HepG2 (cell line): ENCODE data around the gene C16orf95. TPM values are rescaled to one million over a fixed set of nuclear protein-coding genes. Genes with fewer than 3 reads are reported as not detected.

Source experiments
- ELF3 ChIP-seq: IDR thresholded peaks from 2 replicates; pipeline ENCODE4 v1.6.1; 2016; ENCODE audit warnings: missing genetic modification reagents, missing compliant biosample characterization
- EZH2 ChIP-seq: conservative IDR thresholded peaks from 2 replicates; pipeline ENCODE4 v1.6.1; 2012; ENCODE audit warnings: mild to moderate bottlenecking, low read depth, low read length, moderate library complexity
- FOXA3 ChIP-seq: IDR thresholded peaks from 2 replicates; pipeline ENCODE4 v1.6.1; 2016; ENCODE audit warnings: missing genetic modification reagents, missing compliant biosample characterization
- GABPA ChIP-seq, 2 experiments: IDR thresholded peaks; 2 replicates each; pipeline ENCODE4 v1.6.1; 2011 to 2016; ENCODE audit warnings: low read depth in 2 of 2, low read length in 1 of 2, missing biosample characterization in 1 of 2, missing genetic modification characterization in 1 of 2
- GTF2F1 ChIP-seq: fragments of 150-350 bp; IDR thresholded peaks from 2 replicates; pipeline ENCODE4 v1.6.1; 2014; ENCODE audit warnings: low read length
- HNRNPK ChIP-seq: fragments of 200-400 bp; formaldehyde crosslinking; IDR thresholded peaks from 2 replicates; pipeline ENCODE4 v1.6.1; 2018; ENCODE audit warnings: low read length, low read depth, moderate library complexity, mild to moderate bottlenecking; ENCODE audit not compliant: poor library complexity, severe bottlenecking
- HOXA3 ChIP-seq: sonication (generic); formaldehyde crosslinking; IDR thresholded peaks from 2 replicates; pipeline ENCODE4 v1.5.0; 2020; ENCODE audit warnings: missing genetic modification reagents
- LBX2 ChIP-seq: sonication (generic); formaldehyde crosslinking; IDR thresholded peaks from 2 replicates; pipeline ENCODE4 v1.5.0; 2020; ENCODE audit warnings: missing genetic modification reagents, mild to moderate bottlenecking, borderline replicate concordance
- MAF1 ChIP-seq: sonication (generic); formaldehyde crosslinking; IDR thresholded peaks from 2 replicates; pipeline ENCODE4 v1.5.0; 2020; ENCODE audit warnings: missing genetic modification reagents, borderline replicate concordance
- MXD3 ChIP-seq: IDR thresholded peaks from 2 replicates; pipeline ENCODE4 v1.6.1; 2016; ENCODE audit warnings: mild to moderate bottlenecking, missing biosample characterization, missing genetic modification reagents
- NCOA5 ChIP-seq: sonication (generic); formaldehyde crosslinking; IDR thresholded peaks from 2 replicates; pipeline ENCODE4 v1.4.0; 2020; ENCODE audit warnings: missing genetic modification reagents
- NFKB2 ChIP-seq: sonication (generic); formaldehyde crosslinking; IDR thresholded peaks from 2 replicates; pipeline ENCODE4 v1.4.0; 2020; ENCODE audit warnings: missing genetic modification reagents, borderline replicate concordance
- PHF5A ChIP-seq: IDR thresholded peaks from one replicate; pipeline ENCODE4 v1.6.1; 2018; ENCODE audit warnings: low read depth, missing genetic modification reagents; ENCODE audit not compliant: unreplicated experiment
- RFX1 ChIP-seq: fragments of 450-650 bp; IDR thresholded peaks from 2 replicates; pipeline ENCODE4 v1.6.1; 2017
- RFXANK ChIP-seq: IDR thresholded peaks from 2 replicates; pipeline ENCODE4 v1.6.1; 2016
- SNAPC2 ChIP-seq: sonication (generic); formaldehyde crosslinking; IDR thresholded peaks from 2 replicates; pipeline ENCODE4 v1.8.1; 2022; ENCODE audit warnings: mild to moderate bottlenecking, missing genetic modification reagents
- TERF1 ChIP-seq: sonication (generic); formaldehyde crosslinking; IDR thresholded peaks from 2 replicates; pipeline ENCODE4 v1.8.0; 2022; ENCODE audit warnings: mild to moderate bottlenecking, missing genetic modification reagents, moderate library complexity
- THYN1 ChIP-seq: sonication (generic); formaldehyde crosslinking; IDR thresholded peaks from 2 replicates; pipeline ENCODE4 v1.8.1; 2023; ENCODE audit warnings: low read depth, mild to moderate bottlenecking, moderate library complexity, missing genetic modification reagents, borderline replicate concordance
- TOE1 ChIP-seq: sonication (generic); formaldehyde crosslinking; IDR thresholded peaks from 2 replicates; pipeline ENCODE4 v1.4.0; 2020; ENCODE audit warnings: mild to moderate bottlenecking, missing genetic modification reagents
- TRAFD1 ChIP-seq: sonication (generic); formaldehyde crosslinking; IDR thresholded peaks from 2 replicates; pipeline ENCODE4 v1.5.1; 2020; ENCODE audit warnings: missing genetic modification reagents, mild to moderate bottlenecking, borderline replicate concordance
- ZFX ChIP-seq: sonication (generic); formaldehyde crosslinking; IDR thresholded peaks from 2 replicates; pipeline ENCODE4 v1.4.0; 2020; ENCODE audit warnings: mild to moderate bottlenecking, low read depth, missing genetic modification reagents, moderate library complexity
- ZFY ChIP-seq: sonication (generic); formaldehyde crosslinking; IDR thresholded peaks from 2 replicates; pipeline ENCODE4 v1.4.0; 2020; ENCODE audit warnings: missing genetic modification reagents
- ZNF10 ChIP-seq: sonication (generic); formaldehyde crosslinking; IDR thresholded peaks from 2 replicates; pipeline ENCODE4 v1.4.0; 2020; ENCODE audit warnings: mild to moderate bottlenecking, low read depth, missing genetic modification reagents, borderline replicate concordance
- ZNF550 ChIP-seq: sonication (generic); formaldehyde crosslinking; IDR thresholded peaks from 2 replicates; pipeline ENCODE4 v1.4.0; 2020; ENCODE audit warnings: mild to moderate bottlenecking, missing genetic modification reagents, borderline replicate concordance
- ZNF598 ChIP-seq: sonication (generic); formaldehyde crosslinking; IDR thresholded peaks from 2 replicates; pipeline ENCODE4 v1.5.1; 2020; ENCODE audit warnings: mild to moderate bottlenecking, missing genetic modification reagents, borderline replicate concordance
- ZNF652 ChIP-seq: IDR thresholded peaks from 2 replicates; pipeline ENCODE4 v1.6.1; 2016; ENCODE audit warnings: low read depth, borderline replicate concordance
- ZNF780A ChIP-seq: sonication (generic); formaldehyde crosslinking; IDR thresholded peaks from 2 replicates; pipeline ENCODE4 v1.8.0; 2022; ENCODE audit warnings: mild to moderate bottlenecking, missing genetic modification reagents, moderate library complexity
- polyA plus RNA-seq, 8 experiments: library from polyadenylated mRNA; depleted of rRNA in 3 of 8; stranded (reverse) in 7 of 8; unstranded in 1 of 8; fragments of >200 nt; fragmentation: Illumina TruSeq in 4 of 8; extraction: Trizol in 4 of 8; gene quantifications; 2 replicates each; pipeline versions ENCODE4 v1.2.1 to v1.2.3, GENCODE V29; 2011 to 2016; ENCODE audit warnings: low read depth in 4 of 8, missing spikeins in 1 of 8, mixed read lengths in 1 of 8; ENCODE audit not compliant: insufficient read depth in 1 of 8
- total RNA-seq, 5 experiments: library from RNA; depleted of rRNA; stranded (reverse); fragments of >200 nt; fragmentation: Illumina TruSeq; extraction: Trizol; gene quantifications; 2 replicates each; pipeline ENCODE4 v1.2.3, GENCODE V29; 2016; ENCODE audit warnings: low read depth in 1 of 5

C16orf95 gene
- total and polyA plus RNA-seq, 2 of the 13 experiments (the other 11 are each of a cell fraction or from before 2014, with no cell fraction given): 2.8 to 8.6 TPM

GRCh38 chr16:87316923-87317749 lies at the start of gene C16orf95 (continued):
- TF ChIP-seq TERF1 (CRISPR knock-in tag) (no peak), ZNF652 (CRISPR knock-in tag) (no peak), HNRNPK (peak; percentile 92), EZH2 (no peak), SNAPC2 (CRISPR knock-in tag) (no peak), ZNF10 (CRISPR knock-in tag) (no peak), ELF3 (CRISPR knock-in tag) (peak; percentile 35; the same call in 1 of the 2 replicates), ZNF780A (CRISPR knock-in tag) (0 out of 2 replicates have a peak, but pooled peaks have one; percentile 17), MXD3 (peak; percentile 77), LBX2 (no peak), ZFY (peak; percentile 88), FOXA3 (CRISPR knock-in tag) (peak; percentile 42), TRAFD1 (CRISPR knock-in tag) (no peak), NCOA5 (no peak), RFX1 (no peak), GABPA (IDR thresholded peaks at IDR 0.05; ENCODE audit: low read depth, low read length) (no peak), GABPA (CRISPR knock-in tag; IDR thresholded peaks at IDR 0.05; ENCODE audit: low read depth) (peak; percentile 23; the same call in 1 of the 2 replicates), ZFX (CRISPR knock-in tag) (peak; percentile 73), PHF5A (no peak), NFKB2 (CRISPR knock-in tag) (peak; percentile 28; the same call in 1 of the 2 replicates), THYN1 (CRISPR knock-in tag) (no peak), ZNF598 (CRISPR knock-in tag) (peak; percentile 87), MAF1 (CRISPR knock-in tag) (no peak), TOE1 (no peak), HOXA3 (CRISPR knock-in tag) (peak; percentile 55; the same call in 1 of the 2 replicates), RFXANK (CRISPR knock-in tag) (no peak), GTF2F1 (peak; percentile 47; the same call in 1 of the 2 replicates), ZNF550 (CRISPR knock-in tag) (peak; percentile 64; the same call in 1 of the 2 replicates)
